ENCODE data around the gene HPCAL4.

DNA sequence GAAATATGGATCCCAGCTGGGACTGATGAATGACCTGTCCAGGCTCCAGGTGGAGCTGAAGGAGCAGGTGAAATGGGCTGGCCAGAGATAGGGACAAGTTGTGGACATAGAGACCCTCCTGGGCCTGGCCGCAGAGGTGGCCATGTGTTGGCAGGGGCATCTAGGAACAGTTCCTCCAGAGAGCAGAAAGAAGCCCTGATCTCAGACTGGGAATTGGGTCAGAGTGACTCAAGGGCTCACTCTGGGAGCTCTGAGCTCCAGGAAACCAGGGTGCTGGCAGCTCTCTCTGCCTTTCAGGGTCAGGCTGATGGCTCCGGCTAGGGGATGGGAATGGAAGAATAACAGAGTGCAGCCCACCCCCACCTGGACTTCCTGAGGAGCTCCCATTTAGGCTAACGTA, 22.3 kb downstream of the HPCAL4 start:
- TF ChIP-seq, protein P1, sequence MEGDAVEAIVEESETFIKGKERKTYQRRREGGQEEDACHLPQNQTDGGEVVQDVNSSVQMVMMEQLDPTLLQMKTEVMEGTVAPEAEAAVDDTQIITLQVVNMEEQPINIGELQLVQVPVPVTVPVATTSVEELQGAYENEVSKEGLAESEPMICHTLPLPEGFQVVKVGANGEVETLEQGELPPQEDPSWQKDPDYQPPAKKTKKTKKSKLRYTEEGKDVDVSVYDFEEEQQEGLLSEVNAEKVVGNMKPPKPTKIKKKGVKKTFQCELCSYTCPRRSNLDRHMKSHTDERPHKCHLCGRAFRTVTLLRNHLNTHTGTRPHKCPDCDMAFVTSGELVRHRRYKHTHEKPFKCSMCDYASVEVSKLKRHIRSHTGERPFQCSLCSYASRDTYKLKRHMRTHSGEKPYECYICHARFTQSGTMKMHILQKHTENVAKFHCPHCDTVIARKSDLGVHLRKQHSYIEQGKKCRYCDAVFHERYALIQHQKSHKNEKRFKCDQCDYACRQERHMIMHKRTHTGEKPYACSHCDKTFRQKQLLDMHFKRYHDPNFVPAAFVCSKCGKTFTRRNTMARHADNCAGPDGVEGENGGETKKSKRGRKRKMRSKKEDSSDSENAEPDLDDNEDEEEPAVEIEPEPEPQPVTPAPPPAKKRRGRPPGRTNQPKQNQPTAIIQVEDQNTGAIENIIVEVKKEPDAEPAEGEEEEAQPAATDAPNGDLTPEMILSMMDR (IDR thresholded peaks at IDR 0.05; ENCODE audit: insufficient read depth, low read depth, low read length): no peak
- TF ChIP-seq EZH2 (IDR thresholded peaks at IDR 0.05; ENCODE audit: insufficient read depth, low read length): no peak

Data from astrocyte (in vitro differentiated cells and primary cell).